Retinal pigment epithelial cell (primary cell): ENCODE results near the gene EEF1A2.
"Not testable (repeated sequence)": the region's sequence is repeated elsewhere in the genome, so short reads cannot be mapped to it uniquely, and the experiment has no call there.

Experiments used
- DNase-seq: peaks from one replicate; pipeline ENCODE4 v3.0.0-alpha.2; 2010; ENCODE audit warnings: low read depth
- H3K4me3 ChIP-seq: 2 replicates; pipeline ENCODE4 v1.5.1; 2011; ENCODE audit warnings: mild to moderate bottlenecking, low read length, control low read depth, moderate library complexity
- CTCF ChIP-seq: conservative IDR thresholded peaks from 2 replicates; pipeline ENCODE4 v1.5.1; 2011; ENCODE audit warnings: low read depth, low read length, control low read depth, inconsistent platforms

EEF1A2 gene

GRCh38 chr20:63483834-63484233 is 15.0 kb downstream of the EEF1A2 start:
- DNase-seq, result no peak
- TF ChIP-seq CTCF, result peak; percentile 10
- H3K4me3 ChIP-seq, result no peak overlapping the region

GRCh38 chr20:63482021-63482587 is 16.8 kb downstream of the EEF1A2 start:
- DNase-seq, result no peak

GRCh38 chr20:63481503-63481902 is 17.4 kb downstream of the EEF1A2 start:
- no peak for TF ChIP-seq CTCF
- H3K4me3 ChIP-seq, result no peak overlapping the region

More at GRCh38 chr20:63482021-63482587, 16.8 kb downstream of the EEF1A2 start:
- TF ChIP-seq CTCF, result no peak
- no peak overlapping the region for H3K4me3 ChIP-seq

GRCh38 chr20:63479695-63480419 is 19.0 kb downstream of the EEF1A2 start:
- H3K4me3 ChIP-seq, DNase-seq: not testable (repeated sequence)

More at GRCh38 chr20:63481503-63481902, 17.4 kb downstream of the EEF1A2 start:
- no peak for DNase-seq

- H3K4me3 ChIP-seq, result no peak overlapping the region
- DNase-seq, result no peak
- no peak for TF ChIP-seq CTCF
Measured at GRCh38 chr20:63478346-63479302, 20.3 kb downstream of the EEF1A2 start.

GRCh38 chr20:63477944-63478343 is 20.9 kb downstream of the EEF1A2 start:
- DNase-seq, result no peak
- no peak overlapping the region for H3K4me3 ChIP-seq

More at GRCh38 chr20:63477944-63478343, 20.9 kb downstream of the EEF1A2 start:
- no peak for TF ChIP-seq CTCF
